OCI-M2 (cell line): ENCODE results near the gene TRABD2A.

Experiments
- DNase-seq: peaks from one replicate; lab custom pipeline; 2025; ENCODE audit not compliant: unreplicated experiment; lab: John Stamatoyannopoulos, UW

The TRABD2A gene

GRCh38 chr2:84821806-84822205 is 59.1 kb downstream of the TRABD2A start:
- DNase-seq: no peak

- DNase-seq: no peak
Measured at GRCh38 chr2:84817239-84817655, 63.6 kb downstream of the TRABD2A start.

- no peak for DNase-seq
Measured at GRCh38 chr2:84816426-84817026, 64.4 kb downstream of the TRABD2A start.

- DNase-seq: no peak
Measured at GRCh38 chr2:84815146-84815545, 65.7 kb downstream of the TRABD2A start.

- no peak for DNase-seq
Measured at GRCh38 chr2:84811839-84812431, 68.9 kb downstream of the TRABD2A start.

- no peak for DNase-seq
Measured at GRCh38 chr2:84808279-84808678, 72.6 kb downstream of the TRABD2A start.

- peak; percentile 23 for DNase-seq
Measured at GRCh38 chr2:84807063-84807485, 73.8 kb downstream of the TRABD2A start.

GRCh38 chr2:84805250-84805958 is 75.5 kb downstream of the TRABD2A start:
- no peak for DNase-seq

- DNase-seq: no peak
Measured at GRCh38 chr2:84801811-84802210, 79.1 kb downstream of the TRABD2A start.

GRCh38 chr2:84800194-84800805 is 80.6 kb downstream of the TRABD2A start:
- no peak for DNase-seq

GRCh38 chr2:84799772-84800171 is 81.1 kb downstream of the TRABD2A start:
- DNase-seq: no peak

GRCh38 chr2:84797271-84797670 is 83.6 kb downstream of the TRABD2A start:
- no peak for DNase-seq

- DNase-seq: no peak
Measured at GRCh38 chr2:84796798-84797197, 84.1 kb downstream of the TRABD2A start.

GRCh38 chr2:84793641-84794040 is 87.2 kb downstream of the TRABD2A start:
- no peak for DNase-seq

GRCh38 chr2:84792856-84793522 is 87.9 kb downstream of the TRABD2A start:
- no peak for DNase-seq

- no peak for DNase-seq
Measured at GRCh38 chr2:84788498-84788897, 92.4 kb downstream of the TRABD2A start.

- no peak for DNase-seq
Measured at GRCh38 chr2:84788027-84788426, 92.9 kb downstream of the TRABD2A start.

GRCh38 chr2:84786601-84787000 is 94.3 kb downstream of the TRABD2A start:
- DNase-seq: no peak

GRCh38 chr2:84785950-84786349 is 94.9 kb downstream of the TRABD2A start:
- DNase-seq: no peak

- DNase-seq: no peak
Measured at GRCh38 chr2:84782717-84783442, 98.0 kb downstream of the TRABD2A start.
